Neural cell (in vitro differentiated cells): Measurements from ENCODE around the gene CCNG2. TPM values are rescaled to one million over a fixed set of nuclear protein-coding genes. Genes with fewer than 3 reads are reported as not detected.

Experiments used
- H2AFZ ChIP-seq: fragments of 200-600, 300-800 bp; sonication (generic), shearing (Covaris generic); 2 replicates; pipeline ENCODE4 v1.6.0; 2014; ENCODE audit warnings: low read depth, mild to moderate bottlenecking, antibody characterized with exemption, low read length, moderate library complexity
- H3F3A ChIP-seq: fragments of 200-600 bp; shearing (Covaris generic); 2 replicates; pipeline ENCODE4 v1.6.1; 2016; ENCODE audit warnings: mild to moderate bottlenecking, moderate library complexity, mixed read lengths, antibody characterized with exemption, low read length; ENCODE audit not compliant: insufficient read depth, poor library complexity, severe bottlenecking
- H3K27ac ChIP-seq: fragments of 200-600, 300-800 bp; sonication (generic), shearing (Covaris generic); 2 replicates; pipeline ENCODE4 v1.5.1; 2014; ENCODE audit warnings: mild to moderate bottlenecking, low read length, moderate library complexity
- H3K27me3 ChIP-seq: fragments of 300-800, 200-600 bp; sonication (generic), shearing (Covaris generic); 2 replicates; pipeline ENCODE4 v1.6.0; 2014; ENCODE audit warnings: mild to moderate bottlenecking, low read depth, low read length, moderate library complexity; ENCODE audit not compliant: insufficient read depth
- H3K36me3 ChIP-seq: fragments of 300-800, 200-600 bp; sonication (generic), shearing (Covaris generic); 2 replicates; pipeline ENCODE4 v1.5.1; 2014; ENCODE audit warnings: mild to moderate bottlenecking, antibody characterized with exemption, low read length, moderate library complexity; ENCODE audit not compliant: insufficient read depth
- H3K4me2 ChIP-seq: fragments of 300-800, 200-600 bp; sonication (generic), shearing (Covaris generic); 2 replicates; pipeline ENCODE4 v1.6.0; 2014; ENCODE audit warnings: mild to moderate bottlenecking, low read length
- H3K4me3 ChIP-seq: fragments of 300-800, 200-600 bp; sonication (generic), shearing (Covaris generic); 2 replicates; pipeline ENCODE4 v1.5.1; 2014; ENCODE audit warnings: mild to moderate bottlenecking, low read length, moderate library complexity
- H3K79me2 ChIP-seq: fragments of 200-600 bp; shearing (Covaris generic); replicated peaks from 2 replicates; pipeline ENCODE4 v1.6.0; 2014; ENCODE audit warnings: mild to moderate bottlenecking, low read length, moderate library complexity; ENCODE audit not compliant: insufficient read depth
- H3K9ac ChIP-seq: fragments of 300-800, 200-600 bp; sonication (generic), shearing (Covaris generic); 2 replicates; pipeline ENCODE4 v1.6.1; 2016; ENCODE audit warnings: mild to moderate bottlenecking, low read length, mixed read lengths
- H3K9me2 ChIP-seq: fragments of 200-600 bp; shearing (Covaris generic); 2 replicates; pipeline ENCODE4 v1.6.1; 2016; ENCODE audit warnings: mild to moderate bottlenecking, low read length, mixed read lengths; ENCODE audit not compliant: insufficient read depth
- H3K9me3 ChIP-seq: fragments of 200-600, 300-800 bp; sonication (generic), shearing (Covaris generic); 2 replicates; pipeline ENCODE4 v1.6.1; 2016; ENCODE audit warnings: mild to moderate bottlenecking, mixed run types, low read length, moderate library complexity, mixed read lengths
- H4K20me1 ChIP-seq: fragments of 200-600 bp; shearing (Covaris generic); 2 replicates; pipeline ENCODE4 v1.6.1; 2016; ENCODE audit warnings: mild to moderate bottlenecking, mixed run types; ENCODE audit not compliant: insufficient read depth
- EP300 ChIP-seq: fragments of 450-650 bp; conservative IDR thresholded peaks from 2 replicates; pipeline ENCODE4 v1.6.1; 2014; ENCODE audit warnings: antibody characterized with exemption, mild to moderate bottlenecking, moderate library complexity; ENCODE audit not compliant: poor library complexity, severe bottlenecking
- EZH2 ChIP-seq: fragments of 200-600, 300-800 bp; shearing (Covaris generic), sonication (generic); IDR thresholded peaks from 2 replicates; pipeline ENCODE4 v1.6.1; 2014; ENCODE audit warnings: antibody characterized with exemption, low read length, borderline replicate concordance, mild to moderate bottlenecking; ENCODE audit not compliant: insufficient read depth, poor library complexity, severe bottlenecking
- MXI1 ChIP-seq: fragments of 450-650 bp; conservative IDR thresholded peaks from 2 replicates; pipeline ENCODE4 v1.6.1; 2014; ENCODE audit warnings: antibody characterized with exemption, mild to moderate bottlenecking; ENCODE audit not compliant: poor library complexity, severe bottlenecking
- POLR2AphosphoS5 ChIP-seq: IDR thresholded peaks from 2 replicates; pipeline ENCODE4 v1.6.1; 2012
- RAD21 ChIP-seq: fragments of 450-650 bp; conservative IDR thresholded peaks from 2 replicates; pipeline ENCODE4 v1.6.1; 2014; ENCODE audit warnings: antibody characterized with exemption, mild to moderate bottlenecking, moderate library complexity
- SMC3 ChIP-seq: fragments of 450-650 bp; conservative IDR thresholded peaks from 2 replicates; pipeline ENCODE4 v1.6.1; 2014; ENCODE audit warnings: antibody characterized with exemption, mild to moderate bottlenecking, moderate library complexity; ENCODE audit not compliant: poor library complexity
- TAF1 ChIP-seq: IDR thresholded peaks from 2 replicates; pipeline ENCODE4 v1.6.1; 2012; ENCODE audit warnings: low read depth
- polyA plus RNA-seq: library from polyadenylated mRNA; depleted of rRNA; stranded (reverse); fragments of >200 nt; gene quantifications from 2 replicates; pipeline ENCODE4 v1.2.3, GENCODE V29; 2014
- TF ChIP-seq, protein P1 (sequence below): IDR thresholded peaks from 2 replicates; pipeline ENCODE4 v1.6.1; 2012; ENCODE audit warnings: borderline replicate concordance
- TF ChIP-seq, protein P2 (sequence below): fragments of 450-650 bp; IDR thresholded peaks from 2 replicates; pipeline ENCODE4 v1.5.1; 2014; ENCODE audit warnings: antibody characterized with exemption, mild to moderate bottlenecking, moderate library complexity; ENCODE audit not compliant: poor library complexity, severe bottlenecking

CCNG2 gene
- polyA plus RNA-seq, 1 donor from 2014 or later: 132 TPM

DNA sequence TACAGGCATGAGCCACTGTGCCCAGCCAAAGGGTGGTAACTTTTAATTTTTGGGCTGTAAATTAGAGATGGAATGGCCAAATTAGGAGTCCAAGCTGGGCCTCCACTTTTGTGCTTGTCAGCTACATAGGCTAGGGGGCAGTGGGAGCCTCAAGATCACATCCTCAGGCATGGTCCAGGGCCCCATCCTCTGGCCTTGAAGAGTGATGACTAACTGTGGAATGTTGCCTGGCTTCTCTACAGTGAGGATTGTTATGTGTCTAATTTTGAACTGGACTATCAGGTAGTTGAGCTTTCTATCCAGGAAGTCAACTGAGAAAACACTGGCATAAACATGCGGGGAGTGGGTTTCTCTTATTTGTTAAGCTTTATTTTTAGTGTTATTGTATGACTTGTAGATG, 33.0 kb downstream of the CCNG2 start:
- Histone ChIP-seq H2AFZ (no peak overlapping the region), H3K4me2 (no peak overlapping the region)

DNA sequence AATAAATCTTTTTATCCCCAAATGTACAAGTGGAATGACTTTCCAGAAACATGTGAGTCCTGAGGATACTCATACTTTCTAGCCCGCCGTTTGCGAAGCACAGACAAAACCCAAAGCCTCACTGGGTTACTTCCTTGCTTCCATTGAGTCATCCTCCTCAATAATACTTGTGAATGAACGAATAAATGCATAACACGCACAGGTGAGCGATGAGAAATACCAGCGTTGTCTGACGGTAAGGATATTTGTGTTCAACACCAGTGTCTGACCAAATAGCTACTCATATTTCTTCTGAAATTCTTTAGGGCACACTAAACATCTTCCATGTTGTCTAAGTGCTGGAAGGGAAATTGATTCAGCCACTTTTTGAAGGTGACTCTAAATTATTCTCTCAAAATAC, 36.0 kb downstream of the CCNG2 start:
- Histone ChIP-seq H3K9ac (no peak overlapping the region), H3K4me2 (no peak overlapping the region), H3K9me2 (no peaks in the 10 kb centered on the region), H4K20me1 (no peaks in the 10 kb centered on the region), H3K9me3 (no peaks in the 10 kb centered on the region), H3K36me3 (no peaks in the 10 kb centered on the region), H3K27me3 (no peaks in the 10 kb centered on the region), H3K27ac (no peak overlapping the region), H2AFZ (no peak overlapping the region), H3K4me3 (no peak overlapping the region), H3F3A (no peaks in the 10 kb centered on the region), H3K79me2 (no peaks in the 10 kb centered on the region)
- TF ChIP-seq RAD21: no peak
- no peak for TF ChIP-seq MXI1
- TF ChIP-seq, protein P1, sequence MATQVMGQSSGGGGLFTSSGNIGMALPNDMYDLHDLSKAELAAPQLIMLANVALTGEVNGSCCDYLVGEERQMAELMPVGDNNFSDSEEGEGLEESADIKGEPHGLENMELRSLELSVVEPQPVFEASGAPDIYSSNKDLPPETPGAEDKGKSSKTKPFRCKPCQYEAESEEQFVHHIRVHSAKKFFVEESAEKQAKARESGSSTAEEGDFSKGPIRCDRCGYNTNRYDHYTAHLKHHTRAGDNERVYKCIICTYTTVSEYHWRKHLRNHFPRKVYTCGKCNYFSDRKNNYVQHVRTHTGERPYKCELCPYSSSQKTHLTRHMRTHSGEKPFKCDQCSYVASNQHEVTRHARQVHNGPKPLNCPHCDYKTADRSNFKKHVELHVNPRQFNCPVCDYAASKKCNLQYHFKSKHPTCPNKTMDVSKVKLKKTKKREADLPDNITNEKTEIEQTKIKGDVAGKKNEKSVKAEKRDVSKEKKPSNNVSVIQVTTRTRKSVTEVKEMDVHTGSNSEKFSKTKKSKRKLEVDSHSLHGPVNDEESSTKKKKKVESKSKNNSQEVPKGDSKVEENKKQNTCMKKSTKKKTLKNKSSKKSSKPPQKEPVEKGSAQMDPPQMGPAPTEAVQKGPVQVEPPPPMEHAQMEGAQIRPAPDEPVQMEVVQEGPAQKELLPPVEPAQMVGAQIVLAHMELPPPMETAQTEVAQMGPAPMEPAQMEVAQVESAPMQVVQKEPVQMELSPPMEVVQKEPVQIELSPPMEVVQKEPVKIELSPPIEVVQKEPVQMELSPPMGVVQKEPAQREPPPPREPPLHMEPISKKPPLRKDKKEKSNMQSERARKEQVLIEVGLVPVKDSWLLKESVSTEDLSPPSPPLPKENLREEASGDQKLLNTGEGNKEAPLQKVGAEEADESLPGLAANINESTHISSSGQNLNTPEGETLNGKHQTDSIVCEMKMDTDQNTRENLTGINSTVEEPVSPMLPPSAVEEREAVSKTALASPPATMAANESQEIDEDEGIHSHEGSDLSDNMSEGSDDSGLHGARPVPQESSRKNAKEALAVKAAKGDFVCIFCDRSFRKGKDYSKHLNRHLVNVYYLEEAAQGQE: no peak

More for the DNA sequence above, 33.0 kb downstream of the CCNG2 start:
- Histone ChIP-seq H4K20me1 (no peaks in the 10 kb centered on the region), H3K36me3 (no peaks in the 10 kb centered on the region), H3K27me3 (no peaks in the 10 kb centered on the region), H3K4me3 (no peak overlapping the region), H3K9me3 (no peaks in the 10 kb centered on the region), H3K9me2 (no peaks in the 10 kb centered on the region), H3F3A (no peaks in the 10 kb centered on the region), H3K79me2 (no peaks in the 10 kb centered on the region), H3K27ac (no peak overlapping the region), H3K9ac (no peak overlapping the region)
- TF ChIP-seq SMC3: no peak

DNA sequence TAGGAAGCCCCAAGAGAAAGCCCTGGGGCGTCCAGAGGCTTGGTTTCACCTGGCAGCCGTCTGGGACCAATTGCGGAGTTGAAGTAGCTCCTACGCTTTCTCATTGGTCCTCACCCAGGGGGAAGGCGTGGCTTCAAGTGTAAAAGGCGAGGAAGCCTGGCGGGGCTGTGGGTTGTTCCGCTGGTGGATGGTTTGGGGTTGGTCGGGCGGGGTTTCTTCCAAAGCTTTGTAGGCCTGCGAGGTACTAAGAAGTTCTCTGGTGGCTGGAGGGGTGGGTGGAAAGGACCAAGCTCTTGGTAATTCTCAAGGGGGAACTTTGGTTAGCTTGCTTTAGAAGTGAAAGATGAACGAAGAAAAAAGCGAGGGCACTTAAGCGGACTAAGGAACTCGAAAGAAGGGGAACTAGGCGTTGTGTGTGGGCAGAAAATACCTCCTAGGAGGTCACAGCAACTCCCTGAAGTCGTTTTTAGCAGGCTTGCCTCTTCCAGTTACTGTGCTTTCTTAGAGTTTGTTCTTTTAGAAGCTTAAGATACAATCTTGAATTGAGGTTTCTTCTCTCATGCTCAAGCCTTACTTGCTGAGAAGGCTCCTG, 36.6 kb downstream of the CCNG2 start:
- H3K27ac ChIP-seq: no peak overlapping the region
- TF ChIP-seq TAF1: no peak
- TF ChIP-seq MXI1: no peak
- TF ChIP-seq RAD21: no peak
- TF ChIP-seq SMC3: no peak
- TF ChIP-seq EZH2: no peak
- TF ChIP-seq, protein P2, sequence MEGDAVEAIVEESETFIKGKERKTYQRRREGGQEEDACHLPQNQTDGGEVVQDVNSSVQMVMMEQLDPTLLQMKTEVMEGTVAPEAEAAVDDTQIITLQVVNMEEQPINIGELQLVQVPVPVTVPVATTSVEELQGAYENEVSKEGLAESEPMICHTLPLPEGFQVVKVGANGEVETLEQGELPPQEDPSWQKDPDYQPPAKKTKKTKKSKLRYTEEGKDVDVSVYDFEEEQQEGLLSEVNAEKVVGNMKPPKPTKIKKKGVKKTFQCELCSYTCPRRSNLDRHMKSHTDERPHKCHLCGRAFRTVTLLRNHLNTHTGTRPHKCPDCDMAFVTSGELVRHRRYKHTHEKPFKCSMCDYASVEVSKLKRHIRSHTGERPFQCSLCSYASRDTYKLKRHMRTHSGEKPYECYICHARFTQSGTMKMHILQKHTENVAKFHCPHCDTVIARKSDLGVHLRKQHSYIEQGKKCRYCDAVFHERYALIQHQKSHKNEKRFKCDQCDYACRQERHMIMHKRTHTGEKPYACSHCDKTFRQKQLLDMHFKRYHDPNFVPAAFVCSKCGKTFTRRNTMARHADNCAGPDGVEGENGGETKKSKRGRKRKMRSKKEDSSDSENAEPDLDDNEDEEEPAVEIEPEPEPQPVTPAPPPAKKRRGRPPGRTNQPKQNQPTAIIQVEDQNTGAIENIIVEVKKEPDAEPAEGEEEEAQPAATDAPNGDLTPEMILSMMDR: no peak
- TF ChIP-seq EP300: no peak
- no peak for TF ChIP-seq POLR2AphosphoS5
- TF ChIP-seq, protein P1: no peak
- no peaks in the 10 kb centered on the region for H3K9me2 ChIP-seq
- no peaks in the 10 kb centered on the region for H3F3A ChIP-seq
- H3K36me3 ChIP-seq: no peaks in the 10 kb centered on the region
- H3K79me2 ChIP-seq: no peaks in the 10 kb centered on the region
- no peak overlapping the region for H2AFZ ChIP-seq
- H3K9me3 ChIP-seq: no peaks in the 10 kb centered on the region
- H3K4me2 ChIP-seq: no peak overlapping the region
- H3K27me3 ChIP-seq: no peaks in the 10 kb centered on the region
- H3K4me3 ChIP-seq: no peak overlapping the region
- H3K9ac ChIP-seq: no peak overlapping the region
- no peaks in the 10 kb centered on the region for H4K20me1 ChIP-seq
